GM19324 (cell line): ENCODE data around the gene KCNJ12.

Experiments
- ATAC-seq: cut with Tn5 transposase; IDR thresholded peaks from one replicate; pipeline ENCODE4 v1.9.1; 2021; ENCODE audit warnings: mild to moderate bottlenecking, moderate library complexity; ENCODE audit not compliant: unreplicated experiment, low FRiP score

KCNJ12 gene

DNA sequence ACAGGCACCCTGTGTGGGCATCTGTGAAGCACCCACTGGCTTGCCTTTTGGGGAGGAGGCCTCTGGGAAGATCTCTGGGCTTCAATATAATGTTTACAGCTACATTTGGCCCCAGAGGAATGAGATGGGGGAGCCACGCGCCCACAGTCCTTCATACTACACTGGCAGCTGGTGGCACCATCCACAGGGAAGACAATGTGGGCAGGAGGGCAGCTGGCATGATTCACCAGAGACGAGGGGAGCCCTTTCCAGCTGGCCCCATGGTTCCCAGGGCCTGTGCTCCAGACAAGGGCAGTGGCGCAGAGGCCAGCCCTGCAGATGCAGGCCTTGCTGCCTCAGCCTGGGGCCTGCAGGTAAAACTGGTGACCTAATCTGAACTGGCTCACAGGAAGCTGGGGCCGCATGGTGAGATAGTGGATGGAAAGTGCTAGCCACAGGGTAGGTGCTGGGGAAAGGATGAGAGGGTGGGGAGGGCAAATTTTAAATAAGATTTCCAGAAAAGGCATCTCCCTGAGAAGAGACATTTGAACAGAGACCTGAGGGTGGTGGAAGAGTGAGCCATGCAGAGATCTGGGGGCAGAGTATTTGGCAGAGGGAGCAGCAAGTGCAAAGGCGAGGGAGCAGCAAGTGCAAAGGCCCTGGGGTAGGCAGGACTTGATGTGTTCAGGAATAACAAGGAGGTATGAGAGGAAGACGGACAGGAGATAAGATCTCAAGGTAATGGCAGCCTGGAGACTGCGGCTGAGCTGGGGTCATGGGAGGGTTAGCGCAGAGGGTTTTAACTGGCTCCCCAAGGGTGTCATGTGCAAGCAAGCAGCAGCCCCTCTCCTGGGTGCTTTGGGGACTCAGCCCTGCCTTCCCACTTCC, 12.1 kb upstream of the KCNJ12 start:
- no peak for ATAC-seq

GRCh38 chr17:21365016-21365415, 11.1 kb upstream of the KCNJ12 start:
- ATAC-seq: no peak

GRCh38 chr17:21368545-21369246, 7.5 kb upstream of the KCNJ12 start:
- ATAC-seq: no peak

DNA sequence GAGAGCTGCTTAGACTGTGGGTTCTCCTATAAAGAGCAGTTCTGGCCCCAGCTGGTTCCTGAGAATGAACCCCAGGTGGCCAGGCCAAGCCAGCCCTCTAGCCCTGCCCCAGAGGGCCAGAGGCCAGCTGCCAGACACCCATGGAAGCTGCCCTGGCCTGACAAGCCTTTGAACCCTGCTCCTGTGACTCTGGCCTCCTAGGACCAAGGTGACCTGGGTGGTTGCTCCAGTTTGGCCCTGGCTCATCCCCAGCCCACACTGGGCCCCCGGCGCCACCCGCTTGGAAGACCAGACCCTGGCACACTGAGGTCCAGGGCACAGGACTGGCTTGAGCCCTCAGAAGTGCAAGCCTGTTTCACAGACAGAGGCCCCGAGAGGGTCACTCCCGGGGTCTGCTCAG, 6.8 kb upstream of the KCNJ12 start:
- ATAC-seq: no peak

DNA sequence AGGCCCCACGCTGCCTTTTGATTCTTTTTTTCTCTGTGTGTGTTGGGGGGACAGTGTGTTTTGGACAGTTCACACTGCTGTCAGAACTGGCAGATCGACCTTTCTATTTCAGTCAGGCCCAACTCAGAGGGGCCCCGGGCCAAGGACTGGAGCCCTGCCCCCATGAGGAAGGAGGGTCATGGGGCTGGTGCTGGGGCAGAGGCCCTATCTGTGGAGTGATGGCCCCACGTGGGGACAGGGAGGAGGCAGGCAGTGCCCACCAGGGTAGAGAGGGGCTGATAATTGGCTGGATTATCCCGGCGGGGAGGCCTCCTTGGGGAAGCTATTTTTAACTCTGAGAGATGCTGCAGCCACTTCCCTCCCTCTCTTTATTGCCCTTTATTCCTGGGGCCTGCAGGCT, 5.7 kb upstream of the KCNJ12 start:
- ATAC-seq: no peak

GRCh38 chr17:21371511-21372081, 4.6 kb upstream of the KCNJ12 start:
- ATAC-seq: no peak

GRCh38 chr17:21372256-21372954, 3.8 kb upstream of the KCNJ12 start:
- no peak for ATAC-seq

- ATAC-seq: no peak
These were observed 3.1 kb upstream of the KCNJ12 start for GRCh38 chr17:21373036-21373435.

GRCh38 chr17:21373696-21374440, 2.3 kb upstream of the KCNJ12 start:
- ATAC-seq: no peak

GRCh38 chr17:21374441-21375161, 1.6 kb upstream of the KCNJ12 start:
- no peak for ATAC-seq

- no peak for ATAC-seq
These were observed 996 bp upstream of the KCNJ12 start for GRCh38 chr17:21375162-21375560.

- ATAC-seq: no peak
These were observed 438 bp upstream of the KCNJ12 start for GRCh38 chr17:21375757-21376080.

- ATAC-seq: no peak
These were observed 868 bp downstream of the KCNJ12 start for GRCh38 chr17:21376759-21377690.

DNA sequence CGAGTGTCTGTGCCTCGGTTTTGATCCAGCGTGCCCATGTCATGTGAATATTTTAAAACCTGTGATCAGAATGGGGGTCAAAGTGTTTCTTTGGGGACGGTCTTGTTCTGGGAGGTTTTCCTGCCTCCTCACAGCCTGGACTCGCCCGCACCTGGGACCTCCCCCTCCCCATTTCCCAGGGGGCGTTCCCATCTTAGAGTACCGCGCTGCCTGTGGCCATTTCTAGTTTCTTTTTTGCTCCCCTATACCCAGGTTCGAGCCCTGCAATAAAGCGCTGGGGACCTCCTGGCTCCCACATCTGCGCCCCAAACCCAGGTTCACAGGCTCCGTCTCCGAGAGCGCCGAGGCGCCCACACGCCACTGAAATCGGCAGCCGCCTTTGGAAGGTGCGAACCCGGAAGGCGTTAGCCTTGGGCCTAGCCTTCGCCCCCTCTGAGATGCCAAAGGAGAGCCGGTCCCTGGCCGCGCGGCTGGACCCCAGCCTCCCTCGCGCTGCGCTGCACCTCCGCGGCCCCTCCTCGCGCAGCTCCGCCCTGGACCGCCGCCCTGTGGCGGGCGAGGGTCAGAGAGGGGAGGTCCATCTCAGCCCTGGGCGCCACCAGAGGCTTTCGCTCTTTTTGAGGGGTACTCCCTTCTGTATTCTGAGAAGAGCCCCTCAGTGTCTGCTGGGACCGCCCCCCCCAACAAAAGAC, 1.7 kb downstream of the KCNJ12 start:
- no peak for ATAC-seq

GRCh38 chr17:21378553-21378952, 2.4 kb downstream of the KCNJ12 start:
- no peak for ATAC-seq

GRCh38 chr17:21379080-21379711, 3.0 kb downstream of the KCNJ12 start:
- ATAC-seq: no peak

DNA sequence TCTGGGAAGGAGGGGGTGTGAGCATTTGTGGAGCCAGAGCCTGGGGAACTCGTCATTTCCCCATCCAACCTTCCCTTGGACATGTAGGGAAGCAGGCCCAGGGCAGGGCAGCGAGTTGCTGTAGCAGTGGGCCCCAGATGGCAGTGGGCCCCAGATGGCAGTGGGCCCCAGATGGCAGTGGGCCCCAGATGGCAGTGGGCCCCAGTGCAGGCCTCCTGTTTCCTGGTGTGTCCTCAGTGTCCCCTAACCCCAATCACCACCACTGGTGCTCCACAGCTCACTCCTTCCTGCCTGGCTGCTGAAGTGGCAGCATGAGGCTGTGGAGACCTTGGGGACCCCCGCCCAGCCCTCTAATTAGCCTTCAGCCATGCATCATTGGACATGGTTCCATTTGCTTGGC, 4.5 kb downstream of the KCNJ12 start:
- ATAC-seq: no peak
